GM12878 (cell line): Measurements from ENCODE around the gene LRRK1. TPM values are rescaled to one million over a fixed set of nuclear protein-coding genes. Genes with fewer than 3 reads are reported as not detected.

Experiments used
- ATAC-seq: fragments of 200-7000 bp; cut with Tn5 transposase; 3 replicates; pipeline ENCODE4 v1.9.1; 2020; ENCODE audit warnings: mild to moderate bottlenecking, moderate library complexity
- BruUV-seq: library from RNA; stranded (reverse); fragments of 400-500 nt; replicated peaks from 2 replicates; lab custom pipeline; 2021; lab: Mats Ljungman, UMichigan
- CTCF ChIA-PET: fragments of 300-600 bp; sonication (Branson Sonifier 250); formaldehyde crosslinking; extraction: SDS; loops from one replicate; lab custom pipeline; 2021; ENCODE audit warnings: inconsistent platforms; lab: Yijun Ruan, JAX
- POLR2A ChIA-PET: fragments of 350-600 bp; formaldehyde crosslinking; extraction: SDS; loops from one replicate; lab custom pipeline; 2021; ENCODE audit warnings: inconsistent platforms; lab: Charles Lee
- RAD21 ChIA-PET: fragments of 300-600 bp; sonication (Branson Sonifier 250); formaldehyde crosslinking; loops from one replicate; lab custom pipeline; 2023; ENCODE audit warnings: antibody characterized with exemption; ENCODE audit not compliant: unreplicated experiment; lab: Charles Lee
- SMC1A ChIA-PET: fragments of 300-600 bp; sonication (Branson Sonifier 250); formaldehyde crosslinking; loops from one replicate; lab custom pipeline; 2023; ENCODE audit not compliant: unreplicated experiment, uncharacterized antibody; lab: Charles Lee
- DNase-seq: peaks from one replicate; pipeline ENCODE4 v3.0.0-alpha.2; 2011; ENCODE audit warnings: low read depth, low spot score
- FAIRE-seq: peaks from 3 replicates; lab custom pipeline; 2011; peaks lifted over from hg19 to GRCh38; lab: Jason Lieb, UNC
- H2AFZ ChIP-seq: 2 replicates; pipeline ENCODE4 v1.6.0; 2011; ENCODE audit warnings: low read depth, low read length, control low read depth; ENCODE audit not compliant: control insufficient read depth
- H3K27ac ChIP-seq: 2 replicates; pipeline ENCODE4 v1.5.1; 2011; ENCODE audit warnings: control low read depth; ENCODE audit not compliant: control insufficient read depth, insufficient read depth
- H3K27me3 ChIP-seq, 2 experiments: replicated peaks in 1 of 2; 2 replicates each; pipeline versions ENCODE4 v1.6.0 to v1.6.1; 2011; ENCODE audit warnings: low read length in 1 of 2; ENCODE audit not compliant: control insufficient read depth in 2 of 2, insufficient read depth in 2 of 2
- H3K36me3 ChIP-seq, 2 experiments: 2 replicates each; pipeline ENCODE4 v1.5.1; 2011; ENCODE audit warnings: low read length in 1 of 2; ENCODE audit not compliant: control insufficient read depth in 2 of 2, insufficient read depth in 2 of 2
- H3K4me1 ChIP-seq: 2 replicates; pipeline ENCODE4 v1.6.1; 2011; ENCODE audit warnings: mild to moderate bottlenecking, low read length, moderate library complexity, mixed read lengths; ENCODE audit not compliant: control insufficient read depth, insufficient read depth
- H3K4me2 ChIP-seq: 2 replicates; pipeline ENCODE4 v1.6.0; 2011; ENCODE audit warnings: control low read depth; ENCODE audit not compliant: control insufficient read depth, insufficient read depth
- H3K4me3 ChIP-seq: fragments of 200-600 bp; sonication (generic); 2 replicates; pipeline ENCODE4 v1.5.1; 2016
- H3K79me2 ChIP-seq: 2 replicates; pipeline ENCODE4 v1.6.0; 2011; ENCODE audit warnings: low read length; ENCODE audit not compliant: control insufficient read depth, insufficient read depth
- H3K9ac ChIP-seq: 2 replicates; pipeline ENCODE4 v1.8.0; 2011; ENCODE audit warnings: low read length, control low read depth, mixed read lengths; ENCODE audit not compliant: control insufficient read depth, insufficient read depth
- H3K9me3 ChIP-seq: replicated peaks from 3 replicates; pipeline ENCODE4 v1.5.1; 2011; ENCODE audit warnings: mild to moderate bottlenecking, low read length; ENCODE audit not compliant: control insufficient read depth, insufficient read depth
- H4K20me1 ChIP-seq: 2 replicates; pipeline ENCODE4 v1.6.0; 2011; ENCODE audit not compliant: control insufficient read depth, insufficient read depth
- BRCA1 ChIP-seq: IDR thresholded peaks from 2 replicates; pipeline ENCODE4 v1.6.1; 2011; ENCODE audit warnings: low read depth, low read length, improper control_type of control experiment
- CHD4 ChIP-seq: fragments of 200-600 bp; sonication (generic); IDR thresholded peaks from 2 replicates; pipeline ENCODE4 v1.6.1; 2016; ENCODE audit warnings: mild to moderate bottlenecking
- E2F4 ChIP-seq: IDR thresholded peaks from 2 replicates; pipeline ENCODE4 v1.6.1; 2012; ENCODE audit warnings: low read depth, low read length, improper control_type of control experiment
- ELK1 ChIP-seq: IDR thresholded peaks from 2 replicates; pipeline ENCODE4 v1.6.1; 2012; ENCODE audit warnings: low read depth, low read length, improper control_type of control experiment
- FOS ChIP-seq: IDR thresholded peaks from 3 replicates; pipeline ENCODE4 v1.6.1; 2011; ENCODE audit warnings: borderline replicate concordance; ENCODE audit not compliant: insufficient read length; ENCODE audit errors: extremely low read depth
- GABPA ChIP-seq: IDR thresholded peaks from 2 replicates; pipeline ENCODE4 v1.6.1; 2014; ENCODE audit warnings: antibody characterized with exemption, low read depth, mild to moderate bottlenecking, inconsistent platforms
- GATAD2B ChIP-seq: fragments of 450-650 bp; conservative IDR thresholded peaks from 2 replicates; pipeline ENCODE4 v1.6.1; 2017; ENCODE audit warnings: low read depth, mild to moderate bottlenecking, moderate library complexity
- KLF5 ChIP-seq: fragments of 450-650 bp; IDR thresholded peaks from 2 replicates; pipeline ENCODE4 v1.6.1; 2014; ENCODE audit warnings: mild to moderate bottlenecking; ENCODE audit not compliant: partially characterized antibody
- NFYB ChIP-seq: IDR thresholded peaks from 2 replicates; pipeline ENCODE4 v1.6.1; 2011; ENCODE audit warnings: low read depth, mild to moderate bottlenecking, low read length, improper control_type of control experiment, moderate library complexity; ENCODE audit not compliant: insufficient read depth
- PAX5 ChIP-seq: IDR thresholded peaks from 2 replicates; pipeline ENCODE4 v1.6.1; 2011; ENCODE audit warnings: low read depth, low read length, borderline replicate concordance
- RUNX3 ChIP-seq: IDR thresholded peaks from 2 replicates; pipeline ENCODE4 v1.6.1; 2012; ENCODE audit warnings: low read length, inconsistent platforms
- SREBF2 ChIP-seq: IDR thresholded peaks from 2 replicates; pipeline ENCODE4 v1.6.1; 2012; ENCODE audit warnings: mild to moderate bottlenecking, low read length
- ZNF217 ChIP-seq: fragments of 450-650 bp; IDR thresholded peaks from 2 replicates; pipeline ENCODE4 v1.6.1; 2017; ENCODE audit warnings: antibody characterized with exemption, mild to moderate bottlenecking
- ZNF592 ChIP-seq: fragments of 450-650 bp; IDR thresholded peaks from 2 replicates; pipeline ENCODE4 v1.6.1; 2017; ENCODE audit warnings: mild to moderate bottlenecking, moderate library complexity
- WGBS: methylation state at CpG from one replicate; pipeline ENCODE4 v1.1.6; 2016; ENCODE audit warnings: low lambda C conversion rate; ENCODE audit not compliant: insufficient replicate concordance, insufficient coverage; ENCODE audit errors: missing lambda C conversion rate; 5-methylcytosine and 5-hydroxymethylcytosine counted together
- in situ Hi-C: fragments of 300-500 bp; cut with MboI; formaldehyde crosslinking; loops from 9 replicates; pipeline ENCODE4 v1.14.3; 2018; ENCODE audit warnings: mixed read lengths
- intact Hi-C: fragments of 100-400 bp; cut with micrococcal nuclease; formaldehyde crosslinking; loops from one replicate; pipeline ENCODE4 v1.14.2; 2022; ENCODE audit not compliant: unreplicated experiment
- polyA plus RNA-seq, 11 experiments: library from polyadenylated mRNA; depleted of rRNA in 4 of 11; unstranded in 6 of 11; stranded (reverse) in 5 of 11; fragments of >200 nt; fragmentation: Nextera tagmentation in 4 of 11; fragmentation: Illumina TruSeq in 1 of 11; extraction: Ambion mirVana in 4 of 11; extraction: Trizol in 1 of 11; gene quantifications; 1 replicate in 1 of 11; 2 replicates in 10 of 11; pipeline versions ENCODE4 v1.2.1 to v1.2.3, GENCODE V29; 2011 to 2016; ENCODE audit warnings: inconsistent platforms in 2 of 11, missing spikeins in 2 of 11, low read depth in 1 of 11
- total RNA-seq, 4 experiments: library from RNA; depleted of rRNA in 3 of 4; stranded (reverse); fragments of >200 nt in 3 of 4; fragmentation: Illumina TruSeq in 1 of 4; extraction: Trizol in 1 of 4; gene quantifications; 2 replicates each; pipeline versions ENCODE4 v1.2.1 to v1.2.3, GENCODE V29; 2013 to 2021

The LRRK1 gene
- total and polyA plus RNA-seq, 10 of the 15 experiments (the other 5 are each of a cell fraction or from before 2014, with no cell fraction given): 2.2 to 58.3 (median 17.9) TPM

GRCh38 chr15:101066501-101067408 lies 147.6 kb downstream of the LRRK1 start:
- intact Hi-C loops: no loop called here
- POLR2A ChIA-PET: interaction anchor here (0.6 kb wide), 1 partner anchor 194 kb away, joined by 4 read pairs; no protein-coding TSS in a partner anchor
- H3K4me1 ChIP-seq: no peaks in the 10 kb centered on the region; the same call in 1 of the 2 replicates
- TF ChIP-seq ZNF592 (no peak), E2F4 (no peak), FOS (no peak), PAX5 (no peak), BRCA1 (no peak), RUNX3 (no peak), CHD4 (no peak), ZNF217 (no peak), NFYB (no peak), KLF5 (no peak), GATAD2B (no peak), SREBF2 (no peak), GABPA (no peak), ELK1 (no peak)

More at GRCh38 chr15:101066501-101067408, 147.6 kb downstream of the LRRK1 start:
- SMC1A ChIA-PET: no interaction called here
- Histone ChIP-seq H3K36me3 (peaks cover 23 to 28% of the 10 kb centered on the region in 2 experiments), H3K4me2 (no peak overlapping the region), H3K27me3 (no peaks in the 10 kb centered on the region), H2AFZ (no peak overlapping the region), H3K79me2 (no peaks in the 10 kb centered on the region), H4K20me1 (no peaks in the 10 kb centered on the region), H3K9ac (no peak overlapping the region), H3K4me3 (no peak overlapping the region), H3K9me3 (no peaks in the 10 kb centered on the region), H3K27ac (no peak overlapping the region)
- 90% methylated on average over 26 of the region's 26 CpGs for WGBS
- in situ Hi-C loops: no loop called here
- BruUV-seq: no TSS peak
- RAD21 ChIA-PET: interaction anchor here (1.1 kb wide), 1 partner anchor 192 kb away, joined by 3 read pairs; no protein-coding TSS in a partner anchor
- no peak for FAIRE-seq
- CTCF ChIA-PET: interaction anchor here (1.2 kb wide), 1 partner anchor 191 kb away, joined by 3 read pairs; no protein-coding TSS in a partner anchor
- DNase-seq: no peak
- no peak for ATAC-seq
